HEK293 (cell line): Measurements from ENCODE around the gene CHST8.

Experiments
- GLIS2 ChIP-seq: fragments of 450-650 bp; formaldehyde crosslinking; IDR thresholded peaks from 2 replicates; pipeline ENCODE4 v1.5.1; 2016; ENCODE audit warnings: missing biosample characterization, missing genetic modification characterization
- KLF16 ChIP-seq: fragments of 450-650 bp; formaldehyde crosslinking; IDR thresholded peaks from 2 replicates; pipeline ENCODE4 v1.5.1; 2017; ENCODE audit warnings: missing biosample characterization, missing genetic modification characterization
- MYNN ChIP-seq: fragments of 450-650 bp; formaldehyde crosslinking; IDR thresholded peaks from 2 replicates; pipeline ENCODE4 v1.5.1; 2016; ENCODE audit warnings: missing biosample characterization, missing genetic modification characterization, borderline replicate concordance
- YY1 ChIP-seq: fragments of 450-650 bp; formaldehyde crosslinking; IDR thresholded peaks from 2 replicates; pipeline ENCODE4 v1.5.1; 2018; ENCODE audit warnings: missing biosample characterization, missing genetic modification characterization
- ZBTB17 ChIP-seq: fragments of 450-650 bp; formaldehyde crosslinking; IDR thresholded peaks from 2 replicates; pipeline ENCODE4 v1.5.1; 2016; ENCODE audit warnings: missing biosample characterization, missing genetic modification characterization
- ZNF10 ChIP-seq: fragments of 450-650 bp; formaldehyde crosslinking; IDR thresholded peaks from 2 replicates; pipeline ENCODE4 v1.5.1; 2017; ENCODE audit warnings: missing biosample characterization, missing genetic modification characterization
- ZNF169 ChIP-seq: fragments of 450-650 bp; formaldehyde crosslinking; IDR thresholded peaks from 2 replicates; pipeline ENCODE4 v1.5.1; 2016; ENCODE audit warnings: missing biosample characterization, missing genetic modification characterization
- ZNF366 ChIP-seq: fragments of 450-650 bp; formaldehyde crosslinking; conservative IDR thresholded peaks from 2 replicates; pipeline ENCODE4 v1.5.1; 2016; ENCODE audit warnings: missing biosample characterization, missing genetic modification characterization
- ZNF473 ChIP-seq: fragments of 450-650 bp; formaldehyde crosslinking; IDR thresholded peaks from 2 replicates; pipeline ENCODE4 v1.5.1; 2017; ENCODE audit warnings: missing biosample characterization, missing genetic modification characterization
- ZNF639 ChIP-seq: fragments of 450-650 bp; formaldehyde crosslinking; IDR thresholded peaks from 2 replicates; pipeline ENCODE4 v1.5.1; 2016; ENCODE audit warnings: missing biosample characterization, missing genetic modification characterization
- ZNF645 ChIP-seq: fragments of 450-650 bp; formaldehyde crosslinking; IDR thresholded peaks from 2 replicates; pipeline ENCODE4; 2016; ENCODE audit warnings: missing biosample characterization, missing genetic modification characterization
- TF ChIP-seq, protein P1 (sequence below): fragments of 450-650 bp; formaldehyde crosslinking; IDR thresholded peaks from 2 replicates; pipeline ENCODE4 v1.5.1; 2016; ENCODE audit warnings: missing biosample characterization, missing genetic modification characterization
- TF ChIP-seq, protein P2 (sequence below): fragments of 450-650 bp; formaldehyde crosslinking; conservative IDR thresholded peaks from 2 replicates; pipeline ENCODE4 v1.5.1; 2016; ENCODE audit warnings: low read depth, missing biosample characterization, missing genetic modification characterization

DNA sequence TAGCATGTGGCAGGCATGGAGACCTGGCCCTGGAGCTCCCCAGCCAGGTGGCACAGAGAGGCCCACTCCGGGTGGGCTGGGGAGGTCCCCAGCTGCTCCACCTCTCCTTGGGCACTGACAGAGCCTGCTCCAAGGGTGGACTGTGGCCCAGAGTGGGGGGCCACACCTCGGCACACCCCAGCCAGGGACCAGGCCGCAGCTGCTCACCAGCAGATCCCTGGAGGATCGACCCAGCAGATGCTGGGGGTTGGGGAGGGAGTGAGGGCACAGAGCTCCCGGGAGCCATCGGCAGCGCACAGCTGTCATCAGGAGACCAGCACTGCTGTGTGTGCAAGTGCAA, 102.9 kb downstream of the CHST8 start:
- TF ChIP-seq ZNF366 (tag by site-specific recombination): no peak
- TF ChIP-seq ZNF639: no peak
- TF ChIP-seq ZNF169 (tag by site-specific recombination): no peak
- TF ChIP-seq, protein P1, sequence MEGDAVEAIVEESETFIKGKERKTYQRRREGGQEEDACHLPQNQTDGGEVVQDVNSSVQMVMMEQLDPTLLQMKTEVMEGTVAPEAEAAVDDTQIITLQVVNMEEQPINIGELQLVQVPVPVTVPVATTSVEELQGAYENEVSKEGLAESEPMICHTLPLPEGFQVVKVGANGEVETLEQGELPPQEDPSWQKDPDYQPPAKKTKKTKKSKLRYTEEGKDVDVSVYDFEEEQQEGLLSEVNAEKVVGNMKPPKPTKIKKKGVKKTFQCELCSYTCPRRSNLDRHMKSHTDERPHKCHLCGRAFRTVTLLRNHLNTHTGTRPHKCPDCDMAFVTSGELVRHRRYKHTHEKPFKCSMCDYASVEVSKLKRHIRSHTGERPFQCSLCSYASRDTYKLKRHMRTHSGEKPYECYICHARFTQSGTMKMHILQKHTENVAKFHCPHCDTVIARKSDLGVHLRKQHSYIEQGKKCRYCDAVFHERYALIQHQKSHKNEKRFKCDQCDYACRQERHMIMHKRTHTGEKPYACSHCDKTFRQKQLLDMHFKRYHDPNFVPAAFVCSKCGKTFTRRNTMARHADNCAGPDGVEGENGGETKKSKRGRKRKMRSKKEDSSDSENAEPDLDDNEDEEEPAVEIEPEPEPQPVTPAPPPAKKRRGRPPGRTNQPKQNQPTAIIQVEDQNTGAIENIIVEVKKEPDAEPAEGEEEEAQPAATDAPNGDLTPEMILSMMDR (tag by site-specific recombination): no peak
- TF ChIP-seq YY1 (tag by site-specific recombination): no peak
- TF ChIP-seq ZNF10 (tag by site-specific recombination): no peak
- no peak for TF ChIP-seq MYNN (tag by site-specific recombination)
- no peak for TF ChIP-seq ZNF473
- TF ChIP-seq GLIS2 (tag by site-specific recombination): peak; percentile 14; the same call in 1 of the 2 replicates
- TF ChIP-seq, protein P2, sequence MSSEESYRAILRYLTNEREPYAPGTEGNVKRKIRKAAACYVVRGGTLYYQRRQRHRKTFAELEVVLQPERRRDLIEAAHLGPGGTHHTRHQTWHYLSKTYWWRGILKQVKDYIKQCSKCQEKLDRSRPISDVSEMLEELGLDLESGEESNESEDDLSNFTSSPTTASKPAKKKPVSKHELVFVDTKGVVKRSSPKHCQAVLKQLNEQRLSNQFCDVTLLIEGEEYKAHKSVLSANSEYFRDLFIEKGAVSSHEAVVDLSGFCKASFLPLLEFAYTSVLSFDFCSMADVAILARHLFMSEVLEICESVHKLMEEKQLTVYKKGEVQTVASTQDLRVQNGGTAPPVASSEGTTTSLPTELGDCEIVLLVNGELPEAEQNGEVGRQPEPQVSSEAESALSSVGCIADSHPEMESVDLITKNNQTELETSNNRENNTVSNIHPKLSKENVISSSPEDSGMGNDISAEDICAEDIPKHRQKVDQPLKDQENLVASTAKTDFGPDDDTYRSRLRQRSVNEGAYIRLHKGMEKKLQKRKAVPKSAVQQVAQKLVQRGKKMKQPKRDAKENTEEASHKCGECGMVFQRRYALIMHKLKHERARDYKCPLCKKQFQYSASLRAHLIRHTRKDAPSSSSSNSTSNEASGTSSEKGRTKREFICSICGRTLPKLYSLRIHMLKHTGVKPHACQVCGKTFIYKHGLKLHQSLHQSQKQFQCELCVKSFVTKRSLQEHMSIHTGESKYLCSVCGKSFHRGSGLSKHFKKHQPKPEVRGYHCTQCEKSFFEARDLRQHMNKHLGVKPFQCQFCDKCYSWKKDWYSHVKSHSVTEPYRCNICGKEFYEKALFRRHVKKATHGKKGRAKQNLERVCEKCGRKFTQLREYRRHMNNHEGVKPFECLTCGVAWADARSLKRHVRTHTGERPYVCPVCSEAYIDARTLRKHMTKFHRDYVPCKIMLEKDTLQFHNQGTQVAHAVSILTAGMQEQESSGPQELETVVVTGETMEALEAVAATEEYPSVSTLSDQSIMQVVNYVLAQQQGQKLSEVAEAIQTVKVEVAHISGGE: no peak
- TF ChIP-seq ZNF645: no peak
- no peak for TF ChIP-seq ZBTB17 (tag by site-specific recombination)
- no peak for TF ChIP-seq KLF16 (tag by site-specific recombination)
